Ishikawa (cell line): ENCODE results near the gene MUC2.

Experiments
- CEBPB ChIP-seq: IDR thresholded peaks from 2 replicates; pipeline ENCODE4 v1.6.1; 2012
- CREB1 ChIP-seq: IDR thresholded peaks from 2 replicates; pipeline ENCODE4 v1.6.1; 2012; ENCODE audit warnings: low read depth
- EGR1 ChIP-seq: IDR thresholded peaks from 2 replicates; pipeline ENCODE4 v1.6.1; 2012
- EP300 ChIP-seq: IDR thresholded peaks from 2 replicates; pipeline ENCODE4 v1.6.1; 2012; ENCODE audit warnings: borderline replicate concordance
- FOXM1 ChIP-seq: IDR thresholded peaks from 2 replicates; pipeline ENCODE4 v1.6.1; 2012; ENCODE audit warnings: low read depth, borderline replicate concordance
- MAX ChIP-seq: IDR thresholded peaks from 2 replicates; pipeline ENCODE4 v1.6.1; 2012
- NFIC ChIP-seq: IDR thresholded peaks from 2 replicates; pipeline ENCODE4 v1.6.1; 2012
- RAD21 ChIP-seq: IDR thresholded peaks from 2 replicates; pipeline ENCODE4 v1.6.1; 2012; ENCODE audit warnings: low read depth
- REST ChIP-seq: IDR thresholded peaks from 2 replicates; pipeline ENCODE4 v1.6.1; 2012; ENCODE audit warnings: low read depth, mild to moderate bottlenecking
- TAF1 ChIP-seq: IDR thresholded peaks from 2 replicates; pipeline ENCODE4 v1.6.1; 2012; ENCODE audit warnings: low read depth, mild to moderate bottlenecking
- TCF12 ChIP-seq: IDR thresholded peaks from 2 replicates; pipeline ENCODE4 v1.6.1; 2012; ENCODE audit warnings: low read depth
- TEAD4 ChIP-seq: IDR thresholded peaks from 2 replicates; pipeline ENCODE4 v1.6.1; 2012
- USF1 ChIP-seq: IDR thresholded peaks from 2 replicates; pipeline ENCODE4 v1.6.1; 2012
- YY1 ChIP-seq: IDR thresholded peaks from 2 replicates; pipeline ENCODE4 v1.6.1; 2012; ENCODE audit warnings: low read depth
- ZBTB7A ChIP-seq: IDR thresholded peaks from 2 replicates; pipeline ENCODE4 v1.6.1; 2012; ENCODE audit warnings: low read depth

Gene MUC2

GRCh38 chr11:1055109-1055703 is 19.5 kb upstream of the MUC2 start:
- TF ChIP-seq REST (no peak), FOXM1 (no peak), USF1 (no peak)

GRCh38 chr11:1055990-1056771 is 18.5 kb upstream of the MUC2 start:
- TF ChIP-seq CEBPB = no peak
- no peak for TF ChIP-seq USF1
- no peak for TF ChIP-seq NFIC
- no peak for TF ChIP-seq EGR1
- no peak for TF ChIP-seq TCF12
- TF ChIP-seq ZBTB7A = no peak
- TF ChIP-seq CREB1 = no peak
- no peak for TF ChIP-seq MAX
- TF ChIP-seq RAD21 = no peak
- TF ChIP-seq REST = no peak
- TF ChIP-seq EP300 = no peak
- TF ChIP-seq TAF1 = no peak

- TF ChIP-seq CREB1 (no peak), MAX (no peak), RAD21 (no peak), TCF12 (no peak), FOXM1 (no peak), CEBPB (no peak), YY1 (no peak), TEAD4 (no peak), TAF1 (no peak), NFIC (no peak), REST (no peak), EP300 (no peak), ZBTB7A (no peak), EGR1 (no peak), USF1 (no peak)
Observed at GRCh38 chr11:1057806-1058205, 16.9 kb upstream of the MUC2 start.

GRCh38 chr11:1059759-1060158 is 14.9 kb upstream of the MUC2 start:
- no peak for TF ChIP-seq FOXM1
- TF ChIP-seq CEBPB = no peak
- no peak for TF ChIP-seq USF1
- no peak for TF ChIP-seq ZBTB7A
- TF ChIP-seq RAD21 = no peak
- no peak for TF ChIP-seq NFIC
- TF ChIP-seq REST = no peak
- no peak for TF ChIP-seq CREB1
- TF ChIP-seq YY1 = no peak
- TF ChIP-seq EP300 = no peak
- no peak for TF ChIP-seq TEAD4
- no peak for TF ChIP-seq EGR1
- TF ChIP-seq MAX = no peak
- TF ChIP-seq TCF12 = no peak
- no peak for TF ChIP-seq TAF1
